Cardiac muscle cell (in vitro differentiated cells and primary cell): ENCODE data around the gene SKP1. TPM values are rescaled to one million over a fixed set of nuclear protein-coding genes. Genes with fewer than 3 reads are reported as not detected.
A peak's percentile ranks its signal among the peaks of the same experiment; 100 is the strongest.
"Not testable (repeated sequence)": the region's sequence is repeated elsewhere in the genome, so short reads cannot be mapped to it uniquely, and the experiment has no call there.

ENCODE experiments used
- DNase-seq, 2 donors: peaks; one replicate each; pipeline versions ENCODE4 v3.0.0 to v3.0.0-alpha.2; 2010 to 2017; ENCODE audit warnings: low read depth in 1 of 2, low spot score in 1 of 2
- H3K27ac ChIP-seq: fragments of 200-600 bp; sonication (generic); 2 replicates; pipeline ENCODE4 v1.5.1; 2016
- H3K27me3 ChIP-seq: fragments of 200-600 bp; sonication (generic); 2 replicates; pipeline ENCODE4 v1.6.0; 2016; ENCODE audit warnings: control low read depth
- H3K36me3 ChIP-seq: fragments of 200-600 bp; sonication (generic); 2 replicates; pipeline ENCODE4 v1.5.1; 2016; ENCODE audit warnings: control low read depth
- H3K4me1 ChIP-seq: fragments of 200-600 bp; sonication (generic); 2 replicates; pipeline ENCODE4 v1.8.1; 2017; ENCODE audit warnings: low read depth, mild to moderate bottlenecking, mixed run types
- H3K4me3 ChIP-seq: fragments of 200-600 bp; sonication (generic); 2 replicates; pipeline ENCODE4 v1.5.1; 2016; ENCODE audit warnings: mild to moderate bottlenecking
- H3K9me3 ChIP-seq: fragments of 200-600 bp; sonication (generic); 2 replicates; pipeline ENCODE4 v1.5.1; 2017; ENCODE audit warnings: low read depth, mild to moderate bottlenecking, control low read depth
- polyA plus RNA-seq: library from polyadenylated mRNA; unstranded; fragments of >200 nt; fragmentation: Nextera tagmentation; extraction: Ambion mirVana; gene quantifications from 2 replicates; pipeline ENCODE4 v1.2.1, GENCODE V29; 2016
- total RNA-seq: library from RNA; depleted of rRNA; stranded (reverse); fragments of >200 nt; gene quantifications from 2 replicates; pipeline ENCODE4 v1.2.3, GENCODE V29; 2016
- TF ChIP-seq, protein P1 (sequence below): IDR thresholded peaks from 2 replicates; pipeline ENCODE4 v1.5.1; 2012; ENCODE audit warnings: low read depth, mild to moderate bottlenecking, low read length

SKP1 gene
- total and polyA plus RNA-seq, 2 experiments from 2014 or later: 301 to 1,444 TPM

DNA sequence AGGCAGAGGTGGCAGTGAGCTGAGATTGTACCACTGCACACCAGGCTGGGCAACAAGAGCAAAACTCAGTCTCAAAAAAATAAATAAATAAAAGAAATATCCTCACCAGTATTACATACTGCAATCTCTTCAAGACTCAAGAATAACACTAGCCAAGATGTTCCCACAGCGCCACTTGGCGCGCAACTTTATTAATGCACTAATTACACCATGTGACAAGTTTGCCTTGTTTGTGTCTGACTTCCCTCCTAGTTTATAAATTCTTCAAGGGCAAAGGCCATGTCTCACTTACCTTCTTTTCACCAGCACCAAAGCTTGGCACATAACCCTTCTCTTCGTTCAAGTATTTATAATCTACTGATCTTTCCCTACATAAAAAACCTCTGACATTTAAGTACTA lies 4.8 kb downstream of the SKP1 start:
- Histone ChIP-seq H3K27me3 (no peaks in the 10 kb centered on the region), H3K9me3 (no peaks in the 10 kb centered on the region), H3K27ac (no peak overlapping the region), H3K4me3 (no peak overlapping the region), H3K36me3 (peaks cover 39% of the 10 kb centered on the region), H3K4me1 (peaks cover 16% of the 10 kb centered on the region)
- TF ChIP-seq, protein P1, sequence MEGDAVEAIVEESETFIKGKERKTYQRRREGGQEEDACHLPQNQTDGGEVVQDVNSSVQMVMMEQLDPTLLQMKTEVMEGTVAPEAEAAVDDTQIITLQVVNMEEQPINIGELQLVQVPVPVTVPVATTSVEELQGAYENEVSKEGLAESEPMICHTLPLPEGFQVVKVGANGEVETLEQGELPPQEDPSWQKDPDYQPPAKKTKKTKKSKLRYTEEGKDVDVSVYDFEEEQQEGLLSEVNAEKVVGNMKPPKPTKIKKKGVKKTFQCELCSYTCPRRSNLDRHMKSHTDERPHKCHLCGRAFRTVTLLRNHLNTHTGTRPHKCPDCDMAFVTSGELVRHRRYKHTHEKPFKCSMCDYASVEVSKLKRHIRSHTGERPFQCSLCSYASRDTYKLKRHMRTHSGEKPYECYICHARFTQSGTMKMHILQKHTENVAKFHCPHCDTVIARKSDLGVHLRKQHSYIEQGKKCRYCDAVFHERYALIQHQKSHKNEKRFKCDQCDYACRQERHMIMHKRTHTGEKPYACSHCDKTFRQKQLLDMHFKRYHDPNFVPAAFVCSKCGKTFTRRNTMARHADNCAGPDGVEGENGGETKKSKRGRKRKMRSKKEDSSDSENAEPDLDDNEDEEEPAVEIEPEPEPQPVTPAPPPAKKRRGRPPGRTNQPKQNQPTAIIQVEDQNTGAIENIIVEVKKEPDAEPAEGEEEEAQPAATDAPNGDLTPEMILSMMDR: no peak
- no peak for DNase-seq

DNA sequence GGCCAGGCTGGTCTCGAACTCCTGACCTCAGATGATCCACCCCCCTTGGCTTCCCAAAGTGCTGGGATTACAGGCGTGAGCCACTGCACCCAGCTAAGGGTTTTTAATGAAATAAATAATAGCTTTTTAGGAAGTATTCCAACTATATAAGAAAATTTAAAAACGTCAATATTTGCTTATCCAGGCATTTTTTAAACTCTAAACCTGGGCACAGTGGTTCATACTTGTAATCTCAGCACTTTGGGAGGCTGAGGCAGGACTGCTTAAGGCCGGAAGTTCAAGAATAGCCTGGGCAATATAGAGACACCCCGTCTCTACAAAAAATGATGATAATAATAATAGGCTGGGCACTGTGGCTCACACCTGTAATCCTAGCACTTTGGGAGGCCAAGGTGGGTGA lies 14.2 kb downstream of the SKP1 start:
- Histone ChIP-seq H3K27me3 (no peaks in the 10 kb centered on the region), H3K27ac (no peak overlapping the region), H3K4me1 (no peaks in the 10 kb centered on the region), H3K4me3 (no peak overlapping the region), H3K9me3 (peaks cover 3% of the 10 kb centered on the region), H3K36me3 (peaks cover 73% of the 10 kb centered on the region)
- no peak for DNase-seq
- TF ChIP-seq, protein P1: no peak

DNA sequence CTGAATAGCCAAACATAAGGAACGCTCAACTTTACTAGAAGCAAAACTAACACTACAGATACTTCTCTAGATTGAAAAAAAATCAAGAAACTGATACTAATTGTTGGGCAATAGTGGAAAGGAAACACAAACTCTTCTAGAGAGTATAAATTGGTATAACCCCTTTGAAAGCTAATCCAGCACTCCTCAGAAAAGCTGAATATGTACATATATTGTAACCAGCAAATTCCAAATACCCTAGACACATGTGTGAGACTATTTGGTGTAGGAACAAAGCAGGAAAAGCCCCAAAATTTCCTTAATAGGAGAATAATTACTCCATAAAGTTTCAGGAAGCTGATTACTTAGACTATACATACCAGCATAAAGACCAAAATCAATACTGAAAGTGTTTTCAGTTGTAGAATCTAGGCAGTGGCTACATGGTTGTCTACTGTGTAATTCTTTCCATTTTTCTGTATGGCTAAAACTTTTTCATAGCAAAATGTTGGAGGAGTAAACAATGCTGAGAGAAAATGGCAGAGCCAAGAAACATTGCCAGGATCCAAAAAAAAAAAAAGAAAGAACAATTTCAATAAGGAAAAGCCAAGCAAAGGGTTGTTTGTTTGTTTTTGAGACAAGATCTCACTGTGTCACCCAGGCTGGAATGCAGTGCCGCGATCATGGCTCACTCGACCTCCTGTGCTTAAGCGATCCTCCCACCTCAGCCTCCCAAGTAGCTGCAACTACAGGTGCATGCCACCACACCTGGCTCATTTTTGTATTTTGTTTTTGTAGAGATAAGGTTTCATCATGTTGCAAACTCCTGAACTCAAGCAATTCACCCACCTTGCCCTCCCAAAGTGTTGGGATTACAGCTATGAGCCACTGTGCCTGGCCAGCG lies 15.0 kb downstream of the SKP1 start:
- Histone ChIP-seq H3K4me1 (no peaks in the 10 kb centered on the region), H3K36me3 (peaks cover 76% of the 10 kb centered on the region), H3K4me3 (no peak overlapping the region), H3K27ac (no peak overlapping the region), H3K27me3 (no peaks in the 10 kb centered on the region), H3K9me3 (peaks cover 3% of the 10 kb centered on the region)
- TF ChIP-seq, protein P1: no peak
- DNase-seq: no peak

DNA sequence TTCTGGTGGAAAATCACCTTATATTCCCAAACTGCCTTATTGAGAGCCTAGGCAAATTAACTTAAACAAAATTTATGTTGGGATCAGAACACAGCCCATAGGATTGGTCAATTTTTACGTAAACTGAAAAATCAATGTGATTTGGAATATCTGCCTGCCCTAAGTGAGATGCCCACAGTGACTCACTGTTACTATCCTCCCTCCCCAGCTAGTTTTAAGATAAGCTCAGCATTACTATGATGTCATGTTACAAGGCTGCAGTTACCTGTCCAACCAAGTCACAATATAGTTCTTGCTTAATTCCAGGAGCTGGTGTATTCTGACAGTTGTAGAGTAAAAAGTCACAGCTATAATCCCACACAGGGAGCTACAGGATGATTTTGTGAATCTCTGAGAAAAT lies 23.1 kb downstream of the SKP1 start:
- TF ChIP-seq, protein P1: no peak
- DNase-seq: no peak
- H3K27me3 ChIP-seq: no peaks in the 10 kb centered on the region
- H3K4me3 ChIP-seq: no peak overlapping the region
- no peaks in the 10 kb centered on the region for H3K9me3 ChIP-seq
- peaks cover 78% of the 10 kb centered on the region for H3K36me3 ChIP-seq
- no peak overlapping the region for H3K27ac ChIP-seq
- no peaks in the 10 kb centered on the region for H3K4me1 ChIP-seq

DNA sequence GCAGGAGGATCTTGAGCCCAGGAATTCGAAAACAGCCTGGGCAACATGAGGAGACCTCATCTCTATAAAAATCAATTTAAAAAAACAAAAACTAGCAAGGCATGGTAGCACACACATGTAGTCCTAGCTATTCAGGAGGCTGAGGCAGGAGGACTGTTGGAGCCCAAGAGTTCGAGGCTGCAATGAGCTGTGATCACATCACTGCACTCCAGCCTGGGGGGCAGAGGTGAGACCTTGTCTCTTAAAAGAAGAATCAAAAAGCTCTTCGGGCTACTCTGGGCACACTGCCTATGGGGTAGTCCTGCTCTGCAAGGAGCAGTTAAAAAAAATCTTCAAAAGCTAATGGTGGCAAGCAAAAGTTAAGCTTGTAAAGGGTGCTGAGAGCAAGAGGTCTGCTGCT lies 23.5 kb downstream of the SKP1 start:
- no peak overlapping the region for H3K4me3 ChIP-seq
- H3K36me3 ChIP-seq: peaks cover 74% of the 10 kb centered on the region
- no peaks in the 10 kb centered on the region for H3K4me1 ChIP-seq
- no peak overlapping the region for H3K27ac ChIP-seq
- TF ChIP-seq, protein P1: no peak
- DNase-seq: no peak
- H3K9me3 ChIP-seq: no peaks in the 10 kb centered on the region
- no peaks in the 10 kb centered on the region for H3K27me3 ChIP-seq

DNA sequence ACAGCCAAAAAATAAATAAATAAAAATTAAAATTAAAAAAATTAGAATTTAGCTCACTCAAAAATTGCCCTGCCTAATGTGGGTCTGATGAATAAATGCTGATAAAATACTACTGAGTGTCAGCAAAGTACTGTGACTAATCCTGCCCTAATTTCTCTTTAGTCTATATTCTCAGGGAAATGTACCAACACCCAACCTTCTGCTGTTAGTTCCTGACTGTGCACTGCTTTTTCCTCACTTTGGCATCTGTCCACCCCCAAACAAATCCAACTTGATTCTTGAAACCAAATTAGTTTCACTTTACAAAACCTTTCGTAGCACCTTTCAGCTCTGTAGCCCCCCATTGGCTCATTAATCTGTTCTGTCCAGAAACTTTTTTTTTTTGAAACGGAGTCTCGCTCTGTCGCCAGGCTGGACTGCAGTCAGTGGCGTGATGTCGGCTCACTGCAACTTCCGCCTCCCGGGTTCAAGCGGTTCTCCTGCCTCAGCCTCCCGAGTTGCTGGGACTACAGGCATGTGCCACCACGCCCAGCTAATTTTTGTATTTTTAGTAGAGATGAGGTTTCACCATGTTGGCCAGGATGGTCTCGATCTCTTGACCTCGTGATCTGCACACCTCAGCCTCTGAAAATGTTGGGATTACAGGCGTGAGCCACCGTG lies 24.4 kb downstream of the SKP1 start:
- not testable (repeated sequence) for H3K27ac ChIP-seq, H3K4me3 ChIP-seq, H3K27me3 ChIP-seq, H3K4me1 ChIP-seq, H3K9me3 ChIP-seq
- DNase-seq: peak in 1 of 2 donors; percentile 46
- peaks cover 65% of the 10 kb centered on the region for H3K36me3 ChIP-seq
